Measurements from ENCODE around the gene AFDN. TPM values are rescaled to one million over a fixed set of nuclear protein-coding genes. Genes with fewer than 3 reads are reported as not detected.

AFDN gene
- total and polyA plus RNA-seq, 2 of the 8 experiments (the other 6 are each of a cell fraction or from before 2014, with no cell fraction given): 53.4 to 192 TPM

- Histone ChIP-seq H2BK12ac (ENCODE audit: low read depth, low read length) (no peak overlapping the region), H3K23ac (ENCODE audit: insufficient read length) (no peak overlapping the region), H4K20me1 (replicated peaks in 1 of 2; ENCODE audit: control insufficient read depth in 1 of 2, insufficient read depth in 2 of 2, low read length in 2 of 2) (peaks cover 2% of the 10 kb centered on the region in 2 experiments), H3K4me2 (ENCODE audit: insufficient read depth in 1 of 2, low read depth in 2 of 2, low read length in 2 of 2) (peak overlapping the region in 1 of 2 experiments; percentile 27; a peak in 1 of 4 replicates), H2AFZ (ENCODE audit: low read length) (no peak overlapping the region), H2BK120ac (replicated peaks; ENCODE audit: low read depth, low read length) (no peak overlapping the region), H4K5ac (ENCODE audit: insufficient read length, low read depth, low read length) (no peak overlapping the region), H2BK15ac (ENCODE audit: low read length) (no peak overlapping the region), H2AK5ac (ENCODE audit: low read depth, low read length) (no peak overlapping the region), H3K14ac (ENCODE audit: insufficient read length) (no peak overlapping the region), H3K4me1 (replicated peaks in 1 of 4; ENCODE audit: control insufficient read depth in 3 of 4, insufficient read depth in 4 of 4, low read length in 3 of 4) (peaks cover 0 to 10% (median 6%) of the 10 kb centered on the region in 4 experiments; a peak in 5 of 7 replicates), H3K56ac (replicated peaks; ENCODE audit: insufficient read length, low read depth, low read length) (no peak overlapping the region), H3K18ac (ENCODE audit: extremely low read depth, low read length) (no peak overlapping the region), H3K79me2 (ENCODE audit: control insufficient read depth in 1 of 2, insufficient read depth in 2 of 2, low read length in 2 of 2) (no peaks in the 10 kb centered on the region), H3K36me3 (ENCODE audit: control insufficient read depth in 2 of 4, insufficient read depth in 4 of 4, low read length in 3 of 4) (peaks cover 4 to 27% (median 15%) of the 10 kb centered on the region in 4 experiments; a peak in 6 of 8 replicates), H2BK20ac (ENCODE audit: low read length) (no peak overlapping the region), H3K4me3 (ENCODE audit: extremely low read depth in 1 of 4, insufficient read depth in 2 of 4, low read depth in 3 of 4, low read length in 4 of 4) (no peak overlapping the region), H3K23me2 (ENCODE audit: low read depth, low read length) (no peaks in the 10 kb centered on the region), H4K91ac (replicated peaks; ENCODE audit: insufficient read length, low read length) (no peak overlapping the region), H3K4ac (replicated peaks; ENCODE audit: insufficient read length, low read depth, low read length) (no peak overlapping the region), H2BK5ac (ENCODE audit: low read depth, low read length) (no peak overlapping the region), H4K8ac (ENCODE audit: extremely low read depth, insufficient read depth, low read length) (no peak overlapping the region), H3K27me3 (replicated peaks in 1 of 4; ENCODE audit: control insufficient read depth in 3 of 4, extremely low read depth in 1 of 4, insufficient read depth in 3 of 4, low read length in 3 of 4) (no peaks in the 10 kb centered on the region), H3K9ac (replicated peaks in 1 of 4; ENCODE audit: extremely low read depth in 1 of 4, low read depth in 3 of 4, low read length in 3 of 4) (no peak overlapping the region), H3K27ac (ENCODE audit: low read depth, low read length) (no peak overlapping the region), H3K79me1 (ENCODE audit: low read depth, low read length) (no peaks in the 10 kb centered on the region), H3K9me3 (ENCODE audit: insufficient read depth in 2 of 2, low read depth in 1 of 2, low read length in 1 of 2) (peaks cover 0 to 6% of the 10 kb centered on the region in 2 experiments; a peak in 1 of 4 replicates)
- no peak for DNase-seq (ENCODE audit: low read depth in 1 of 2, low spot score in 2 of 2)
- WGBS, 2 experiments (ENCODE audit: extremely low coverage in 1 of 2, insufficient coverage in 1 of 2, insufficient read length in 1 of 2, insufficient replicate concordance in 2 of 2, low coverage in 1 of 2, low lambda C conversion rate in 2 of 2, missing lambda C conversion rate in 1 of 2): 78% methylated on average over 9 of the region's 9 CpGs; no CpG with 5 or more reads in 1 of the 2 experiments
- TF ChIP-seq SIN3A (conservative IDR thresholded peaks at IDR 0.05 in 1 of 2, IDR thresholded peaks at IDR 0.05 in 1 of 2; ENCODE audit: low read depth in 1 of 2, low read length in 2 of 2): no peak
- no peak for TF ChIP-seq ZNF274 (IDR thresholded peaks at IDR 0.05; ENCODE audit: borderline replicate concordance, extremely low read depth, low read length)
- TF ChIP-seq HDAC6 (IDR thresholded peaks at IDR 0.05; ENCODE audit: low read depth, low read length): no peak
- TF ChIP-seq CHD1 (IDR thresholded peaks at IDR 0.05; ENCODE audit: low read depth, low read length): no peak
- no peak for TF ChIP-seq TEAD4 (IDR thresholded peaks at IDR 0.05; ENCODE audit: low read depth, low read length)
- TF ChIP-seq KDM5A (IDR thresholded peaks at IDR 0.05; ENCODE audit: low read length): no peak
- TF ChIP-seq BCL11A (IDR thresholded peaks at IDR 0.05; ENCODE audit: low read depth in 2 of 2, low read length in 2 of 2): no peak
- peak in 1 of 2 experiments; percentile 9; a peak in 1 of 4 replicates for TF ChIP-seq RAD21 (IDR thresholded peaks at IDR 0.05 in 1 of 2, conservative IDR thresholded peaks at IDR 0.05 in 1 of 2; ENCODE audit: low read depth in 2 of 2, low read length in 2 of 2)
- no peak for TF ChIP-seq CBX5 (IDR thresholded peaks at IDR 0.05; ENCODE audit: low read depth, low read length)
- CTCF ChIA-PET (ENCODE audit: partially characterized antibody): interaction anchor here (1.3 to 1.4 kb wide), 2 partner anchors 87 to 296 kb away, joined by 3 to 5 read pairs; no protein-coding TSS in a partner anchor
- FAIRE-seq: no peak
- POLR2A ChIA-PET (ENCODE audit: partially characterized antibody): no interaction called here
Observed at GRCh38 chr6:167973148-167973885, 146.6 kb downstream of the AFDN start.

Measured in H1 (cell line).